Subcutaneous adipose tissue (tissue), 4 donors: ENCODE data around the gene SCYL3. TPM values are rescaled to one million over a fixed set of nuclear protein-coding genes. Genes with fewer than 3 reads are reported as not detected.

Experiments used
- total RNA-seq, 4 donors: library from RNA; depleted of rRNA; stranded (reverse); fragments of >200 nt; gene quantifications; one replicate each; pipeline ENCODE4 v1.1.0, GENCODE V29; 2016
- TF ChIP-seq, protein P1 (sequence below): fragments of 450-650 bp; IDR thresholded peaks from one replicate; pipeline ENCODE4 v1.5.1; 2016; ENCODE audit warnings: low read depth, mild to moderate bottlenecking, control low read depth, antibody characterized with exemption, moderate library complexity

SCYL3 gene
- total RNA-seq, 4 donors from 2014 or later, result 8.7 to 15.2 (median 12.6) TPM

DNA sequence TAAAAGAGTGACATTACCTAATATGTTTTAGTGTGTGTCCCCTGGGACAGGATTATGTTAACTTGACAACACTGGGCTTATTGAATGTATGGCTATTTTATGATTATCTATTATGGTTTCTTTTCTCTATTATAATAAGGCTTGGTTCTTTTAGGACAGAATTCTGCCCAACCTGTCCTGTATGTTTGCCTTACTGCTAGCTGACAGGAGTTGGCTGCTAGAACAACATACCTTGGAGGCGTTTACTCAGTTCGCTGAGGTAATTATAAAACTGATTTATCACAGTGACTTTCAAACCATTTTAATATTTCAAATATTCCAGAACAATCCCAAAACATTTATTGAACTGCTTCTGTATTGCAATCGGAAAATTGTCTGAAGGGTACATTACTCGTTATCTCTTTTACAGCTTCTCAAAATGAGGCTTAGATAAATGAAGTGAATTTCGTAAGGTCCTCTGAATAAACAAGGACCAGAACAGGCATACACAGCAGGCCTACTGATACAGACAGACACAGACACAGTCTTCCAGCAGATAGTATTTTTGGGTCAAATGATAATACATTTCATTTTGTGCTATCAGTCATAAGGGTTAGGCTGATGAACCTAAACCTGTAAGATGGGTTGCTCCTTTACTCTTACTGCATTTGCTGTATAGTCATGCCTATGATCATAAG is 44.2 kb downstream of the SCYL3 start:
- TF ChIP-seq, protein P1, sequence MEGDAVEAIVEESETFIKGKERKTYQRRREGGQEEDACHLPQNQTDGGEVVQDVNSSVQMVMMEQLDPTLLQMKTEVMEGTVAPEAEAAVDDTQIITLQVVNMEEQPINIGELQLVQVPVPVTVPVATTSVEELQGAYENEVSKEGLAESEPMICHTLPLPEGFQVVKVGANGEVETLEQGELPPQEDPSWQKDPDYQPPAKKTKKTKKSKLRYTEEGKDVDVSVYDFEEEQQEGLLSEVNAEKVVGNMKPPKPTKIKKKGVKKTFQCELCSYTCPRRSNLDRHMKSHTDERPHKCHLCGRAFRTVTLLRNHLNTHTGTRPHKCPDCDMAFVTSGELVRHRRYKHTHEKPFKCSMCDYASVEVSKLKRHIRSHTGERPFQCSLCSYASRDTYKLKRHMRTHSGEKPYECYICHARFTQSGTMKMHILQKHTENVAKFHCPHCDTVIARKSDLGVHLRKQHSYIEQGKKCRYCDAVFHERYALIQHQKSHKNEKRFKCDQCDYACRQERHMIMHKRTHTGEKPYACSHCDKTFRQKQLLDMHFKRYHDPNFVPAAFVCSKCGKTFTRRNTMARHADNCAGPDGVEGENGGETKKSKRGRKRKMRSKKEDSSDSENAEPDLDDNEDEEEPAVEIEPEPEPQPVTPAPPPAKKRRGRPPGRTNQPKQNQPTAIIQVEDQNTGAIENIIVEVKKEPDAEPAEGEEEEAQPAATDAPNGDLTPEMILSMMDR, result no peak

DNA sequence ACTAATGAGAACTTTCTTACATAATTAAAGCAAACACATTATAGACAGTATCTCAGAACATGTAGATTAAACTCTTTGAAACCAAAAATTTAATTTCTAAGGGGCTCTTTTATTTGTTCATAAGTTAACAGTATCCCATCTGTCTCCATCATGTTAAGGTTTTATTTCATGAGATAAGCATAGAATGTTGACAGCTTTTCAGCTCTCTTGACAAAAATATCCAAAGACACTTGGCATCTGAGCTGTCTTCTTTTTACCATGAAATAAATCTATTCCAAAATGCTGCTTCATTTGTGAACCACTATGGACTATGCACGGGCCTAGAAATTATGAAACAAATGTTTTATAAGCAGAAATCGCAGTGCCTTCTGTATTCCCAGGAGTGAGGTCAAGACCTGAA is 45.2 kb downstream of the SCYL3 start:
- TF ChIP-seq, protein P1, result no peak

DNA sequence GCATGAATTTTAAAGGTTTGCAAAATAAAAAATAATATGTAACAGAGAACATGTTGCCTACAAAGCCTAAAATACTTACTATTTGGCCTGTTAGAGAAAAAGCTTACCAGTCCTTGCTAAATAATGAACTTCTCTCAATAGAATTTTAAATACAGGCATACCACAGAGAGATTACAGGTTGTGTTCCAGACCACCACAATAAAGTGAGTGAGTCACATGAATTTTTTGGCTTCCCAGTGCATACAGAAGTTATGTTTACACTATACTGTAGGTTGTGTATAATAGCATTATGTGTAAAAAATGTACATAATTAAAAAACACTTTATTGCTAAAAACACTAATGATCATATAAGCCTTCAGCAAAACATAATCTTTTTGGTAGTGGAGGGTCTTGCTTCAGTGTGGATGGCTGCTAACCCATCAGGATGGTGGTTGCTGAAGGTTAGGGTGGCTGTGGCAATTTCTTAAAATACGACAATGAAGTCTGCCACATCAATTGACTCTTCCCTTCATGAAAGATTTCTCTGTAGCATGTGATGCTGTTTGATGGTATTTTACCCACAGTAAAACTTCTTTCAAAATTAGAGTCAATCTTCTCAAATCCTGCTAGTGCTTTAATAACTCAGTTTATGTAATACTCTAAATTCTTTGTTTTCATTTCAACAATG is 48.6 kb downstream of the SCYL3 start:
- TF ChIP-seq, protein P1, result no peak

DNA sequence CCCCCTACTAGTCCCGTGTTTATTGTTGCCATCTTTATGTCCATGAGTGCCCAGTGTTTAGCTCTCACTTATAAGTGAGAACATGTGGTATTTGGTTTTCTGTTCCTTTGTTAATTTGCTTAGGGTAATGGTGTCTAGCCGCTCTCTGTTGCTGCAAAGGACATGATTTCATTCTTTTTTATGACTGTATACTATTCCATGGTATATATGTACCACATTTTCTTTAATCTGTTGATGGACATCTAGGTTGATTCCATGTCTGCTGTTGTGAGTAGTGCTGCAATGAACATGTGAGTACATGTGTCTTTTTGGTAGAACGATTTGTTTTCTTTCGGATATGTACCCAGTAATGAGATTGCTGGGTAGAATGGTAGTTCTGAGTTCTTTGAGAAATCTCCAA is 54.8 kb downstream of the SCYL3 start:
- TF ChIP-seq, protein P1, result no peak

DNA sequence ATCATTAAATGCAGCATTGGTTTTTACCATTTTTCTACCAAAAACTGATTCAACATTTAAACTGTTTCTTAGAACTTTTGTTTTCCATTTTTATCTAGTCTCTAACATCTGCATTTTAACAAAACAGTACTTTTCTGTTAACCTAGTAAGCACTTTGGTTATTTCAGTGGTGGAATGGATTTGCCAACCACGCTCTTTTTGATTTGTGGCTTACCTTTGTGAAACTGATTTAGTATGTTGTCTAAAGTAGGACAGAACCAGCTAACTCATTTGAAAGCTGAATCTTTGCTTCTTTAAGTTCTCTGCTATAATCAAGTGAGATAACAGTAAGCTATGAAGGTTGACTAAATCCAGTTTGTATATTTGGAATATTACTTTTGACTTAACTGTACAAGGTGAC is 57.5 kb downstream of the SCYL3 start:
- TF ChIP-seq, protein P1, result no peak

DNA sequence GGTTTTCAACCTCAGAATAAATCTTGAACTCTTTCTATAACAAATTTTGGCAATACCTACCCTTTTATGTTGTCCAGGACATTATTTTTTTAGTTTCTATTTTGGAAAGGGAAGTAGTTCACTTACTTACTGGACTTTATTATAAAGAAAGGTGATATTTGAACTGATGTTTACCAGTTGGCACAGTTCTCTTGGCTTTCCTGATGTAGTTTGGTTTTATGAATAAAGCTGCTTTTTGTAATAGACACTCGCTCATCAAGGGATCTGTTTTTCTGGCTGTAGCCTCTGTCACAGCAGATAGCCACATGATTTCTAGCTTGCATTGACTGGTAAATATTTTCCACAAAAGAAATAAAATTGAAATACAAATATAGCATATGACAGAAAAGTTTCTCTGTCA is 58.0 kb downstream of the SCYL3 start:
- TF ChIP-seq, protein P1, result no peak

DNA sequence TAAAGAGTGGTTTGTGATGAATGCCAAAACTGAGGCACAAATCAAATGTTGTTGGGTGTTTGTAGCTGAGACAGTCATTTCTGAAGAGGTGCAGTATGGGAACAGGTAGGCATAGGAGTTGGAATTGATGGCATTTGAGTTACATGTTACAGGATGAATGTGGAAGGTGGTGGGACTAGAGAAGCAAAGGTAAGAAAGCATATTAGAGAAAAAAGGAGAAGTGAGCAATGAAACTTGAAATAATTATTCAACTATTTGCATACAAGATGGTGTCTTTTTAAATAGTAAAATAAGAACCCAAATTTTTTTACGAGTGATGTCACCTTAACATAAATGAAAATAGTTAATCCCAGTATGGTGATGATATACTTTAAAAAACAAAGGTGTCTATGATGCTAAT is 58.8 kb downstream of the SCYL3 start:
- TF ChIP-seq, protein P1, result no peak
